ENCODE measurements around the gene KCNA2.

KCNA2 gene

DNA sequence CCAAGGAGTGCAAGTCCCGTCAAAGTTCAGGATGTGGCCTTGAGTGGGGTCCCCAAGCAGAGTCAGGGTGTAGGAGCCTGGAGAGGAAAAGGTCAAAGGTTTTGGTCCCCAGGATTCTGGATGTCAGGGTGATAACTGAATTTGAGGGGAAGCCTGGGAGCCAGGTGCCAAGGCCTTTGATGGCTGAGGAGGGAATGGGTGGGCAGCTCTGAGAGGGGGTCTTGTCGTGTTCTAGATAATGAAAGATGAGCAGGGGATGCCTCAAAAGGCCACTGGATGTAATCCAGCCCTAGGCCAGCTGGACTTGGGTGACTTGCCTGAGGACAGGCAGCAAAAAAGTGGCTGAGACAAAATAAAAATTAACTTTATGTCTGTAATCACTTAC lies 27.5 kb upstream of the KCNA2 start:
- TF ChIP-seq POLR2AphosphoS5 (IDR thresholded peaks at IDR 0.05; ENCODE audit: borderline replicate concordance, low read depth, low read length) (no peak), FOXP2 (optimal IDR thresholded peaks at IDR 0.05; ENCODE audit: control extremely low read depth, extremely low read length, insufficient read depth) (no peak), EZH2 (IDR thresholded peaks at IDR 0.05) (no peak)
- DNase-seq (ENCODE audit: low read depth, low spot score), result no peak
- Histone ChIP-seq H3K4me3 (no peak overlapping the region), H3K27ac (no peak overlapping the region), H3K9me3 (ENCODE audit: low read depth, low read length) (no peaks in the 10 kb centered on the region), H3K9ac (ENCODE audit: insufficient read length) (no peak overlapping the region), H3K36me3 (ENCODE audit: insufficient read depth, low read length) (no peaks in the 10 kb centered on the region)

DNA sequence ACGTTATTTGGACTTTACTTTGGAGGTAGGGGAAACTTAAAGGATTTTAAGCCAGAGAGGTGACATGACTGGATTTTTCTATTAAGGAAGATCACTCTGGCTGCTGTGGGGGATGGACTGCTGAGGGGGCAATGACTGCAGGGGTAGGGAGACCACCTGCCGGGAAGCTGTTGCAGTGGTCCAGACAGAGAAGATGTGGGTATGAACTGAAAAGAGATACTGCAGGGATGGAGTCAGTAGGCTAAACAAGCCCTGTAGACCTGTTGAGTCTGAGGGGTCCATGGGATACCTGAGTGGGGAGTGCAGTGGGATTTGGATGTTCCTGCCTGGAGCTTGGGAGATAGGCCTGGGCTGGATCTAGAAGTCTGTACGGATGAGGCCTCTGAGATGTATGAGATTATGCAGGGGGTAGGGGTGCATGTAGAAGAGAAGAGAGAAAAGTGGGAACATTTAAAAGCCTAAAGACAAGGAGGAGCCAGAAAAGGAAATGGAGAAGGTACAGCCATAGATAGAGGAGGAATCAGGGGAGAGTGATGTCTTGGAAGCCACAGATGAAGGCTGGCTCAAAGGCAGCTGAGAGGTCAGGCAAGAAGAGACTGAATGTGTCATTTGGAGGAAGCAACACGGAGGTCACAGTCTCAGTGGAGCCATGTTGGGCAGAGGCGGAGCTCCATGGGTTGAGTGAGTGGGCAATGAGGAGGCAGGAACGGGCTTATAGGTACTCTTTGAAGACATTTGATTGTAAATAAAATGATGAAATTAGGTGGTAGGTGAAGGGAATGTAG lies 25.9 kb upstream of the KCNA2 start:
- H3K4me3 ChIP-seq, result no peak overlapping the region
- H3K36me3 ChIP-seq (ENCODE audit: insufficient read depth, low read length), result no peaks in the 10 kb centered on the region
- no peak for DNase-seq (ENCODE audit: low read depth, low spot score)
- H3K27ac ChIP-seq, result no peak overlapping the region
- TF ChIP-seq EZH2 (IDR thresholded peaks at IDR 0.05), result no peak
- TF ChIP-seq POLR2AphosphoS5 (IDR thresholded peaks at IDR 0.05; ENCODE audit: borderline replicate concordance, low read depth, low read length), result no peak
- no peak for TF ChIP-seq FOXP2 (optimal IDR thresholded peaks at IDR 0.05; ENCODE audit: control extremely low read depth, extremely low read length, insufficient read depth)
- H3K9me3 ChIP-seq (ENCODE audit: low read depth, low read length), result no peaks in the 10 kb centered on the region
- no peak overlapping the region for H3K9ac ChIP-seq (ENCODE audit: insufficient read length)

DNA sequence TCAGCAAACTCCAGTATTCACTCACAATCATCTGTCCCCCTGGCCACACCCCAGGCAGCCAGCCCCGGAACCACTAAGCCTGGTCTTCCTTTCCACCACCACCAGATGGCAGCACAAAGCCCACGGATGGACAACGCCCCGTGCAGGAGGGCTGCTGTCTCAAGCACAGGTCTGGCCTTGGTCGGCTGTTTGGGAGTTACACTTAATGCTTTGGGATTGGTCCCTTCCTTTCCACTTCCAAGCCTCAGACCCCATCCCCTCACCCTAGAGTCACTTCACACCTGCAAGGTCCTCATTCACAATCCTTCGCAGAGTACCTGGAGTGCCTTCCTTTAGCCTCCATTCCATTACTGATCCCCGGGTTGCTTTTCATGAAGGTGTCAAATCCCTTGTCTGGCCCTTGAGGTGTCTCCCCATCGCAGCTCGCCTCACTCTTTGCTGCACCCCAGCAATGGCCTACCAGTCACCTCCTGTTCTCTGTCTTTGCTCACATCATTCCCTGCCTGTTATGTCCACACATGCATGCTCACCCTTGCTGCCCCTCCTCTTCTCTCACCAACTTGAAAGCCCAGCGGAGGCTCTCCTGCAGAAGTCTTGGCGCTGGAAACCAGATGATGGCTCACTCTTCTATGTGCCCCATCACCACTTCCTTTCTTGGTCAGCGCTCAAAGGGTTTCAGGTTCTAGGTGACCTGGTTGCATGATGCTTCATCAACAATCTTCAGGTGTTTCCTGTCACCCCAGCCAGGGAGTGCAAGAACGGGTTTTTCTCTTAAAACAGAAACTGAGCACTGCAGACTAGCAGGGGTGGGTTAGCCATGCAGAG lies 24.9 kb upstream of the KCNA2 start:
- Histone ChIP-seq H3K9ac (ENCODE audit: insufficient read length) (no peak overlapping the region), H3K9me3 (ENCODE audit: low read depth, low read length) (no peaks in the 10 kb centered on the region), H3K36me3 (ENCODE audit: insufficient read depth, low read length) (no peaks in the 10 kb centered on the region), H3K27ac (no peak overlapping the region), H3K4me3 (no peak overlapping the region)
- DNase-seq (ENCODE audit: low read depth, low spot score), result no peak
- TF ChIP-seq POLR2AphosphoS5 (IDR thresholded peaks at IDR 0.05; ENCODE audit: borderline replicate concordance, low read depth, low read length) (no peak), FOXP2 (optimal IDR thresholded peaks at IDR 0.05; ENCODE audit: control extremely low read depth, extremely low read length, insufficient read depth) (no peak), EZH2 (IDR thresholded peaks at IDR 0.05) (no peak)

DNA sequence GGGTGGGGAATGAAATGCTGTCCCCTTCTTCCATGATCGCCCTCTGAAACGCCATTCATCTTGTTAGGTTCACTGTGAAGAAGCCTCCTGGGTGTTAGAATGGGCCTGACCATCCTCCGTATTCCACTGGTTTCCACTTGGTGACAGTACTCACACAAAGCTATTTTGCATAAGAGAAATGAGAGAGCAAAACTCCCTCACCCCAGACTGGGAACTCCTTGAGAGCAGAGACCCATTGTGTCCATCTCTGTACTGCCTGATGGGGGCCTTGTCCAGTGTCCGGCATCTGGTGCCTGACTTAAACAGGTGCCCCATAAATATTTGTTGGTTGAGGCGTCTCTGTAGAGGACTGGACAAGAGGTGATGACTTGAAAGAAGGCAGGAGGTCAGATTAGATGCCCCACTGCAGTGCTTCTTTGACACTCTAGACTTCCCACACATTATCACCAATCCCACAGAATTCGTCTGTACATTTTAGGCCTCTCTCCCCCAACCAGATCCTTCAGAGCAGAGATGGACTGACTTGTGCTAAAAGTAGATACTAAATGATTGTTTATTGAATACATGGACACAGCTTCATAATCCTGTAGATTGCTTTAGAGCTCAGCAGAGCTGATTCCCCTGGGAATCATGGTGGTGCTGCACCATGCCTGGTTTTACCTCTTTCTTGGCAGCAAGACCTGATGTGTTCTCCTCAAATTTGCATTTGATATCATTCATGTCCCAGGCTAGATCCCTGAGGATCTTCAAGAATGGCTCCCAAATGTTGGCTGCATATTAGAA lies 22.4 kb upstream of the KCNA2 start:
- no peak overlapping the region for H3K9ac ChIP-seq (ENCODE audit: insufficient read length)
- no peak overlapping the region for H3K27ac ChIP-seq
- H3K4me3 ChIP-seq, result no peak overlapping the region
- no peak for DNase-seq (ENCODE audit: low read depth, low spot score)
- no peaks in the 10 kb centered on the region for H3K9me3 ChIP-seq (ENCODE audit: low read depth, low read length)
- TF ChIP-seq POLR2AphosphoS5 (IDR thresholded peaks at IDR 0.05; ENCODE audit: borderline replicate concordance, low read depth, low read length) (no peak), EZH2 (IDR thresholded peaks at IDR 0.05) (no peak), FOXP2 (optimal IDR thresholded peaks at IDR 0.05; ENCODE audit: control extremely low read depth, extremely low read length, insufficient read depth) (no peak)
- no peaks in the 10 kb centered on the region for H3K36me3 ChIP-seq (ENCODE audit: insufficient read depth, low read length)

DNA sequence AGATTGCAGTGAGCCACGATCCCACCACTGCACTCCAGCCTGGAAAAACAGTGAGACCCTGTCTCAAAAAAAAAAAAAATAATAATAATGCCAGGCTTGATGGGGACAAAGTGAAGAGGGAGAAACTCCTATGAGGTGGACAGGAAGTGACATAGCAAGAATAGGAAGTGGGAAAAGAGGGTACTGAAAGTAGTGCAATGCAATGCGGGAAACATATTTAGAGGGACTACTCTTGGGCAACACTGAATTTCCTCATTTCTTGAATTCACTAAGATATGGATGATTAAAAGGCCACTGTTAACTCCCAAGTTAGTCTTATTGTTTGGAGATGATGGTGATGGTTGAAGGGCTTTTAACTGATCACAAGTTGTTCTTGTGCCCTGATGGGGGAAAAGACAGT lies 21.6 kb upstream of the KCNA2 start:
- Histone ChIP-seq H3K9me3 (ENCODE audit: low read depth, low read length) (no peaks in the 10 kb centered on the region), H3K27ac (no peak overlapping the region), H3K4me3 (no peak overlapping the region), H3K9ac (ENCODE audit: insufficient read length) (no peak overlapping the region), H3K36me3 (ENCODE audit: insufficient read depth, low read length) (no peaks in the 10 kb centered on the region)
- no peak for TF ChIP-seq EZH2 (IDR thresholded peaks at IDR 0.05)
- no peak for TF ChIP-seq POLR2AphosphoS5 (IDR thresholded peaks at IDR 0.05; ENCODE audit: borderline replicate concordance, low read depth, low read length)
- TF ChIP-seq FOXP2 (optimal IDR thresholded peaks at IDR 0.05; ENCODE audit: control extremely low read depth, extremely low read length, insufficient read depth), result no peak
- DNase-seq (ENCODE audit: low read depth, low spot score), result no peak

DNA sequence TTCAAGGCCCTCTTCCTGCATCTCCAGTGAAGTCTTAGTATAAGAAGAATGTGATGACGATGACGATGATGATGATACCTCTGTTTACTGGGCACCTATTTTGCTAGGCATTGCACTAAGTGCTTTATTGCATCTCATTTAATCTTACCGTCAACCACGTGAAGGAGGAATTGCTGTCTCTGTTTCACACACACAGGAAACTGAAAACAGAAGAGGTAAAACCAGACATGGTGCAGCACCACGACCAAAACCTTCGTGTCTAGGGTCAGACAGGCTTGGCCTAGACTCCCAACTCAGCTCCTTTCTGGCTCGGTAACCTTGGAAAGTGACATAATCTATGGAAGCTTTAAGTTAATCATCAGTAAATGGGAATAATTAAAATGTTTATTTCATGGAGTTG lies 20.7 kb upstream of the KCNA2 start:
- TF ChIP-seq FOXP2 (optimal IDR thresholded peaks at IDR 0.05; ENCODE audit: control extremely low read depth, extremely low read length, insufficient read depth) (no peak), EZH2 (IDR thresholded peaks at IDR 0.05) (no peak), POLR2AphosphoS5 (IDR thresholded peaks at IDR 0.05; ENCODE audit: borderline replicate concordance, low read depth, low read length) (no peak)
- Histone ChIP-seq H3K36me3 (ENCODE audit: insufficient read depth, low read length) (no peaks in the 10 kb centered on the region), H3K27ac (no peak overlapping the region), H3K9me3 (ENCODE audit: low read depth, low read length) (no peaks in the 10 kb centered on the region), H3K9ac (ENCODE audit: insufficient read length) (no peak overlapping the region), H3K4me3 (no peak overlapping the region)
- DNase-seq (ENCODE audit: low read depth, low spot score), result no peak

DNA sequence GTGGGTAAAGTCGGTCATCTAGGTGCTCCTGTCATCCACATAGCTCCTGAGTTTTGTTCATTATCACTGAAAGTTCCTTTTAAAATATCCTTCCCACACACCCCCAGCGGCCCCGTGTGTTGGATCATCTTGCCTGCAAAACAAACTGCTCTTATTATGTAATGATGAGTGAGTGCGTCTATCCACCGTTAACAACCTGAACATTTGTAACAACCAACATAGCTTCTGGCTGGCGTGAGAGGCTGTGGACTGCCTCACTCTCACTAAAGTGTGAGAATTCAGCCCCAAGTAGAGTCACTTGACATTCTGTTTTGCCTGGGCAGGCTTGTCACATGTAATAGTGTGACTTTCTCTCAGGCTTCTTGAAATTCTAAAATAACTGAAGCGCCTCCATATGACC lies 14.5 kb upstream of the KCNA2 start:
- no peaks in the 10 kb centered on the region for H3K9me3 ChIP-seq (ENCODE audit: low read depth, low read length)
- H3K27ac ChIP-seq, result no peak overlapping the region
- no peak overlapping the region for H3K4me3 ChIP-seq
- no peak for TF ChIP-seq EZH2 (IDR thresholded peaks at IDR 0.05)
- no peak for TF ChIP-seq FOXP2 (optimal IDR thresholded peaks at IDR 0.05; ENCODE audit: control extremely low read depth, extremely low read length, insufficient read depth)
- TF ChIP-seq POLR2AphosphoS5 (IDR thresholded peaks at IDR 0.05; ENCODE audit: borderline replicate concordance, low read depth, low read length), result no peak
- H3K9ac ChIP-seq (ENCODE audit: insufficient read length), result no peak overlapping the region
- no peaks in the 10 kb centered on the region for H3K36me3 ChIP-seq (ENCODE audit: insufficient read depth, low read length)
- DNase-seq (ENCODE audit: low read depth, low spot score), result no peak

DNA sequence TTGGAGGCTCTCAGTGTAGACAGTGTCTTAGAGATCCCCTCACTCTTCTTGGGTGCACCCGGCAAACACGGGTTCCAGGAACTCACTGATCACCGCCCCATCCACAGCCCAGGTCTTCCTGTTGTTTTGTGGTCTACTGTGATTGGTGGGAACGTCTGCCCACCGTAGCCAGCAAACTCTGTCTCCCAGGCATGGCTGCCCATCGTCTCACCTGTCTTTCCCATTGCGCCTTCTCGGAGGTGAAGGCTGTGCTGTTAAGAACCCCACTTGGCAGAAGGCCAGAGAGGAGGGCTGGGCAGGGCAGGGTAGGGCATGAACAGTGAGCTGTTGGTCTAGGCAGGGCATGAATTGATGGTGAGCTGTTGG lies 14.1 kb upstream of the KCNA2 start:
- H3K4me3 ChIP-seq, result no peak overlapping the region
- H3K9ac ChIP-seq (ENCODE audit: insufficient read length), result no peak overlapping the region
- H3K9me3 ChIP-seq (ENCODE audit: low read depth, low read length), result no peaks in the 10 kb centered on the region
- no peak for DNase-seq (ENCODE audit: low read depth, low spot score)
- H3K27ac ChIP-seq, result no peak overlapping the region
- no peaks in the 10 kb centered on the region for H3K36me3 ChIP-seq (ENCODE audit: insufficient read depth, low read length)
- TF ChIP-seq EZH2 (IDR thresholded peaks at IDR 0.05), result no peak
- TF ChIP-seq FOXP2 (optimal IDR thresholded peaks at IDR 0.05; ENCODE audit: control extremely low read depth, extremely low read length, insufficient read depth), result no peak
- TF ChIP-seq POLR2AphosphoS5 (IDR thresholded peaks at IDR 0.05; ENCODE audit: borderline replicate concordance, low read depth, low read length), result no peak
